Spleen (tissue), 7 donors: ENCODE measurements around the gene BHLHA9.

Experiments
- POLR2A ChIP-seq, 3 donors: fragments of 450-650 bp; IDR thresholded peaks; one replicate each; pipeline ENCODE4 v1.5.1; 2017; ENCODE audit warnings: antibody characterized with exemption in 3 of 3, mild to moderate bottlenecking in 1 of 3
- POLR2AphosphoS5 ChIP-seq, 3 donors: sonication (generic); formaldehyde crosslinking; IDR thresholded peaks; one replicate each; pipeline ENCODE4 v1.5.1; 2017; ENCODE audit warnings: antibody characterized with exemption in 3 of 3
- TF ChIP-seq, protein P1 (sequence below), 11 experiments: fragments of 200-600 bp in 7 of 11; fragments of 450-650 bp in 4 of 11; sonication (generic) in 4 of 11; IDR thresholded peaks in 8 of 11; conservative IDR thresholded peaks in 3 of 11; 1 replicate in 7 of 11; 2 replicates in 4 of 11; pipeline versions ENCODE4 v1.4.0 to v1.8.0; 2016 to 2021; ENCODE audit warnings: antibody characterized with exemption in 11 of 11, inconsistent platforms in 4 of 11, mild to moderate bottlenecking in 1 of 11
- donor health status: DM: no; HTN: no; CAD: no; lungs with moderate emphysema.
- donor health status: DM: no; HTN: no; CAD: no.
- donor health status: DM: no; HTN: no; CAD: no.

DNA sequence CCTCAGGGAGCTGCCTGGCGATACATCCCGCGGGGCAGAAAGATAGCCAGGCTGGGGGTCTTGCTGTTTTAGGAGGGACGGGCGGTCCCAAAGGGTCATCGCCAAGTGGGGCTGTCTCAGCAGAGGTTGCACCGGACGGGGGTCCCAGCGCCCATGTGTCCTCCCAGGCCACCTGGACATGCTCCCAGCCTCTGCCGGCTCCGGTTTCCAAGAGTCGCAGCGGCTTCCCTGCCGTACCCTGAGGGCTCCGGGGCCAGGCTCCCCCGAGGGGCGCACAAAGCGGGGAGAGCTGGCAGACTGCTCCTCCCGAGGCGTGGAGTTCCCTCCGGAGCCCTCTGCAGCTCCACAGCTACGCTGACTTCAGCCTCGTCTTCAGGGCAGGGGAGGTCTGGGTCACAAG is 10.4 kb downstream of the BHLHA9 start:
- TF ChIP-seq, protein P1, sequence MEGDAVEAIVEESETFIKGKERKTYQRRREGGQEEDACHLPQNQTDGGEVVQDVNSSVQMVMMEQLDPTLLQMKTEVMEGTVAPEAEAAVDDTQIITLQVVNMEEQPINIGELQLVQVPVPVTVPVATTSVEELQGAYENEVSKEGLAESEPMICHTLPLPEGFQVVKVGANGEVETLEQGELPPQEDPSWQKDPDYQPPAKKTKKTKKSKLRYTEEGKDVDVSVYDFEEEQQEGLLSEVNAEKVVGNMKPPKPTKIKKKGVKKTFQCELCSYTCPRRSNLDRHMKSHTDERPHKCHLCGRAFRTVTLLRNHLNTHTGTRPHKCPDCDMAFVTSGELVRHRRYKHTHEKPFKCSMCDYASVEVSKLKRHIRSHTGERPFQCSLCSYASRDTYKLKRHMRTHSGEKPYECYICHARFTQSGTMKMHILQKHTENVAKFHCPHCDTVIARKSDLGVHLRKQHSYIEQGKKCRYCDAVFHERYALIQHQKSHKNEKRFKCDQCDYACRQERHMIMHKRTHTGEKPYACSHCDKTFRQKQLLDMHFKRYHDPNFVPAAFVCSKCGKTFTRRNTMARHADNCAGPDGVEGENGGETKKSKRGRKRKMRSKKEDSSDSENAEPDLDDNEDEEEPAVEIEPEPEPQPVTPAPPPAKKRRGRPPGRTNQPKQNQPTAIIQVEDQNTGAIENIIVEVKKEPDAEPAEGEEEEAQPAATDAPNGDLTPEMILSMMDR (IDR thresholded peaks at IDR 0.05 in 8 of 11, conservative IDR thresholded peaks at IDR 0.05 in 3 of 11) = no peak
- TF ChIP-seq POLR2A (IDR thresholded peaks at IDR 0.05) (no peak), POLR2AphosphoS5 (IDR thresholded peaks at IDR 0.05) (no peak)
